ENCODE data around the gene PPIE. TPM values are rescaled to one million over a fixed set of nuclear protein-coding genes. Genes with fewer than 3 reads are reported as not detected.
"Not testable (repeated sequence)": the region's sequence is repeated elsewhere in the genome, so short reads cannot be mapped to it uniquely, and the experiment has no call there.

PPIE gene
- total RNA-seq, 2 donors from 2014 or later = 57.2 to 60.2 TPM

- no peak overlapping the region for H3K4me3 ChIP-seq
- 86% methylated on average over 7 of the region's 7 CpGs for WGBS
These were observed 40.5 kb downstream of the PPIE start for GRCh38 chr1:39779137-39779536.

GRCh38 chr1:39779821-39780220, 41.1 kb downstream of the PPIE start:
- Histone ChIP-seq H3K4me1 (replicated peaks) (no peaks in the 10 kb centered on the region), H3K36me3 (no peaks in the 10 kb centered on the region), H3K27ac (no peak overlapping the region), H3K4me3 (no peak overlapping the region), H3K9me3 (no peaks in the 10 kb centered on the region), H3K27me3 (replicated peaks; ENCODE audit: insufficient read depth) (no peaks in the 10 kb centered on the region)
- DNase-seq (ENCODE audit: low spot score) = no peak
- WGBS = 90% methylated on average over 5 of the region's 5 CpGs
- intact Hi-C loops (cut with DNase I) = no loop called here
- TF ChIP-seq POLR2A (IDR thresholded peaks at IDR 0.05) (no peak), POLR2AphosphoS5 (IDR thresholded peaks at IDR 0.05) (no peak), CTCF (IDR thresholded peaks at IDR 0.05) (no peak)

More at GRCh38 chr1:39779137-39779536, 40.5 kb downstream of the PPIE start:
- H3K36me3 ChIP-seq = no peaks in the 10 kb centered on the region
- DNase-seq (ENCODE audit: low spot score) = no peak
- intact Hi-C loops (cut with DNase I) = no loop called here
- H3K27me3 ChIP-seq (replicated peaks; ENCODE audit: insufficient read depth) = no peaks in the 10 kb centered on the region
- no peak for TF ChIP-seq POLR2AphosphoS5 (IDR thresholded peaks at IDR 0.05)
- no peak for TF ChIP-seq CTCF (IDR thresholded peaks at IDR 0.05)
- TF ChIP-seq POLR2A (IDR thresholded peaks at IDR 0.05) = no peak
- H3K4me1 ChIP-seq (replicated peaks) = no peaks in the 10 kb centered on the region
- H3K9me3 ChIP-seq = no peaks in the 10 kb centered on the region
- H3K27ac ChIP-seq = no peak overlapping the region

GRCh38 chr1:39781349-39781715, 42.6 kb downstream of the PPIE start:
- TF ChIP-seq POLR2A (IDR thresholded peaks at IDR 0.05) (no peak), POLR2AphosphoS5 (IDR thresholded peaks at IDR 0.05) (no peak), CTCF (IDR thresholded peaks at IDR 0.05) (no peak)
- WGBS = 89% methylated on average over 2 of the region's 2 CpGs
- Histone ChIP-seq H3K9me3 (no peaks in the 10 kb centered on the region), H3K4me1 (replicated peaks) (no peaks in the 10 kb centered on the region), H3K4me3 (no peak overlapping the region), H3K36me3 (no peaks in the 10 kb centered on the region), H3K27me3 (replicated peaks; ENCODE audit: insufficient read depth) (no peaks in the 10 kb centered on the region), H3K27ac (no peak overlapping the region)
- intact Hi-C loops (cut with DNase I) = no loop called here
- no peak for DNase-seq (ENCODE audit: low spot score)

GRCh38 chr1:39782103-39782502, 43.4 kb downstream of the PPIE start:
- H3K27ac ChIP-seq = no peak overlapping the region
- no peaks in the 10 kb centered on the region for H3K36me3 ChIP-seq
- TF ChIP-seq POLR2A (IDR thresholded peaks at IDR 0.05) (no peak), POLR2AphosphoS5 (IDR thresholded peaks at IDR 0.05) (no peak), CTCF (IDR thresholded peaks at IDR 0.05) (no peak)
- 91% methylated on average over 6 of the region's 6 CpGs for WGBS
- DNase-seq (ENCODE audit: low spot score) = no peak
- no peak overlapping the region for H3K4me3 ChIP-seq
- no peaks in the 10 kb centered on the region for H3K9me3 ChIP-seq
- intact Hi-C loops (cut with DNase I) = no loop called here
- no peaks in the 10 kb centered on the region for H3K27me3 ChIP-seq (replicated peaks; ENCODE audit: insufficient read depth)
- H3K4me1 ChIP-seq (replicated peaks) = no peaks in the 10 kb centered on the region

- H3K27me3 ChIP-seq (replicated peaks; ENCODE audit: insufficient read depth); H3K27ac ChIP-seq; H3K4me1 ChIP-seq (replicated peaks); DNase-seq (ENCODE audit: low spot score); H3K36me3 ChIP-seq; H3K4me3 ChIP-seq; H3K9me3 ChIP-seq; intact Hi-C loops (cut with DNase I): not testable (repeated sequence)
- WGBS = 93% methylated on average over 10 of the region's 10 CpGs
These were observed 44.0 kb downstream of the PPIE start for GRCh38 chr1:39782685-39783084.

GRCh38 chr1:39786303-39787107, 47.8 kb downstream of the PPIE start:
- H3K36me3 ChIP-seq; H3K9me3 ChIP-seq; H3K27ac ChIP-seq; H3K4me1 ChIP-seq (replicated peaks); H3K4me3 ChIP-seq; H3K27me3 ChIP-seq (replicated peaks; ENCODE audit: insufficient read depth); DNase-seq (ENCODE audit: low spot score); intact Hi-C loops (cut with DNase I): not testable (repeated sequence)
- WGBS = 88% methylated on average over 9 of the region's 12 CpGs

- WGBS = 95% methylated on average over 5 of the region's 5 CpGs
- H3K4me1 ChIP-seq (replicated peaks); intact Hi-C loops (cut with DNase I); H3K27ac ChIP-seq; DNase-seq (ENCODE audit: low spot score); H3K27me3 ChIP-seq (replicated peaks; ENCODE audit: insufficient read depth); H3K4me3 ChIP-seq; H3K9me3 ChIP-seq; H3K36me3 ChIP-seq: not testable (repeated sequence)
These were observed 48.4 kb downstream of the PPIE start for GRCh38 chr1:39787108-39787375.

All from prostate gland (tissue), 2 donors.